NB4 (cell line): ENCODE results near the gene MICU1.

ENCODE experiments used
- CTCF ChIP-seq: IDR thresholded peaks from one replicate; pipeline ENCODE4 v1.5.1; 2012; ENCODE audit warnings: low read depth, low read length
- POLR2A ChIP-seq: IDR thresholded peaks from 2 replicates; pipeline ENCODE4 v1.6.1; 2011; ENCODE audit warnings: mild to moderate bottlenecking; ENCODE audit not compliant: insufficient read length; ENCODE audit errors: extremely low read depth

- TF ChIP-seq CTCF (no peak), POLR2A (no peak)
Measured at GRCh38 chr10:72330069-72330426, 295.8 kb downstream of the MICU1 start.
